ENCODE results near the gene ADAMTSL3.
"Not testable (repeated sequence)": the region's sequence is repeated elsewhere in the genome, so short reads cannot be mapped to it uniquely, and the experiment has no call there.

ADAMTSL3 gene

GRCh38 chr15:83992324-83993031 is 338.6 kb downstream of the ADAMTSL3 start:
- no peak for DNase-seq

GRCh38 chr15:83993591-83993990 is 339.7 kb downstream of the ADAMTSL3 start:
- DNase-seq = no peak

GRCh38 chr15:83998486-83998885 is 344.6 kb downstream of the ADAMTSL3 start:
- no peak for DNase-seq

GRCh38 chr15:83999396-84000135 is 345.6 kb downstream of the ADAMTSL3 start:
- DNase-seq = no peak

GRCh38 chr15:84001037-84001436 is 347.1 kb downstream of the ADAMTSL3 start:
- DNase-seq = no peak

GRCh38 chr15:84001655-84002054 is 347.7 kb downstream of the ADAMTSL3 start:
- no peak for DNase-seq

- no peak for DNase-seq
Measured at GRCh38 chr15:84003791-84004503, 350.0 kb downstream of the ADAMTSL3 start.

- no peak for DNase-seq
Measured at GRCh38 chr15:84006421-84006820, 352.5 kb downstream of the ADAMTSL3 start.

GRCh38 chr15:84009616-84010015 is 355.7 kb downstream of the ADAMTSL3 start:
- DNase-seq = no peak

- no peak for DNase-seq
Measured at GRCh38 chr15:84010246-84010645, 356.3 kb downstream of the ADAMTSL3 start.

GRCh38 chr15:84016371-84016770 is 362.4 kb downstream of the ADAMTSL3 start:
- no peak for DNase-seq

- DNase-seq = no peak
Measured at GRCh38 chr15:84022516-84022915, 368.6 kb downstream of the ADAMTSL3 start.

GRCh38 chr15:84023636-84024035 is 369.7 kb downstream of the ADAMTSL3 start:
- DNase-seq = no peak

- DNase-seq = no peak
Measured at GRCh38 chr15:84033793-84034553, 380.1 kb downstream of the ADAMTSL3 start.

GRCh38 chr15:84034578-84035398 is 380.9 kb downstream of the ADAMTSL3 start:
- DNase-seq = no peak

- no peak for DNase-seq
Measured at GRCh38 chr15:84035399-84035766, 381.5 kb downstream of the ADAMTSL3 start.

GRCh38 chr15:84037301-84037700 is 383.4 kb downstream of the ADAMTSL3 start:
- no peak for DNase-seq

- not testable (repeated sequence) for DNase-seq
Measured at GRCh38 chr15:84042434-84043056, 388.6 kb downstream of the ADAMTSL3 start.

GRCh38 chr15:84046064-84046637 is 392.2 kb downstream of the ADAMTSL3 start:
- no peak for DNase-seq

- DNase-seq = not testable (repeated sequence)
Measured at GRCh38 chr15:84049480-84049879, 395.6 kb downstream of the ADAMTSL3 start.

- no peak for DNase-seq
Measured at GRCh38 chr15:84050076-84050475, 396.2 kb downstream of the ADAMTSL3 start.

Measured in GOT3 (cell line).